HepG2 (cell line): Measurements from ENCODE around the gene C1orf116. TPM values are rescaled to one million over a fixed set of nuclear protein-coding genes. Genes with fewer than 3 reads are reported as not detected.

Source experiments
- BCL3 ChIP-seq: sonication (generic); formaldehyde crosslinking; IDR thresholded peaks from 2 replicates; pipeline ENCODE4 v1.5.1; 2020; ENCODE audit warnings: mild to moderate bottlenecking, missing genetic modification reagents, moderate library complexity
- POGZ ChIP-seq: sonication (generic); formaldehyde crosslinking; IDR thresholded peaks from 2 replicates; pipeline ENCODE4 v1.4.0; 2020; ENCODE audit warnings: mild to moderate bottlenecking, missing genetic modification reagents
- SNAPC4 ChIP-seq: sonication (generic); formaldehyde crosslinking; IDR thresholded peaks from 2 replicates; pipeline ENCODE4 v1.4.0; 2020; ENCODE audit warnings: mild to moderate bottlenecking, missing genetic modification reagents
- ZBTB42 ChIP-seq: sonication (generic); formaldehyde crosslinking; IDR thresholded peaks from 2 replicates; pipeline ENCODE4 v1.5.0; 2020; ENCODE audit warnings: mild to moderate bottlenecking, missing genetic modification reagents
- ZFP91 ChIP-seq: sonication (generic); formaldehyde crosslinking; IDR thresholded peaks from 2 replicates; pipeline ENCODE4 v1.9.0; 2022; ENCODE audit warnings: missing genetic modification reagents, mild to moderate bottlenecking, borderline replicate concordance
- ZNF235 ChIP-seq: sonication (generic); formaldehyde crosslinking; IDR thresholded peaks from 2 replicates; pipeline ENCODE4 v1.8.1; 2023; ENCODE audit warnings: mild to moderate bottlenecking, missing genetic modification reagents, borderline replicate concordance
- polyA plus RNA-seq, 8 experiments: library from polyadenylated mRNA; depleted of rRNA in 3 of 8; stranded (reverse) in 7 of 8; unstranded in 1 of 8; fragments of >200 nt; fragmentation: Illumina TruSeq in 4 of 8; extraction: Trizol in 4 of 8; gene quantifications; 2 replicates each; pipeline versions ENCODE4 v1.2.1 to v1.2.3, GENCODE V29; 2011 to 2016; ENCODE audit warnings: low read depth in 4 of 8, missing spikeins in 1 of 8, mixed read lengths in 1 of 8; ENCODE audit not compliant: insufficient read depth in 1 of 8
- total RNA-seq, 5 experiments: library from RNA; depleted of rRNA; stranded (reverse); fragments of >200 nt; fragmentation: Illumina TruSeq; extraction: Trizol; gene quantifications; 2 replicates each; pipeline ENCODE4 v1.2.3, GENCODE V29; 2016; ENCODE audit warnings: low read depth in 1 of 5

C1orf116 gene
- total and polyA plus RNA-seq, 2 of the 13 experiments (the other 11 are each of a cell fraction or from before 2014, with no cell fraction given): 0.51 to 0.95 TPM

- TF ChIP-seq ZFP91 (CRISPR knock-in tag) (peak; percentile 99), SNAPC4 (CRISPR knock-in tag) (no peak), BCL3 (CRISPR knock-in tag) (peak; percentile 50; the same call in 1 of the 2 replicates), ZBTB42 (CRISPR knock-in tag) (0 out of 2 replicates have a peak, but pooled peaks have one; percentile 61), POGZ (CRISPR knock-in tag) (peak; percentile 91; the same call in 1 of the 2 replicates), ZNF235 (CRISPR knock-in tag) (0 out of 2 replicates have a peak, but pooled peaks have one; percentile 88)
Measured at GRCh38 chr1:207050480-207051190, 18.1 kb upstream of the C1orf116 start (continued).
